HepG2 (cell line): ENCODE measurements around the gene KRTAP12-2. TPM values are rescaled to one million over a fixed set of nuclear protein-coding genes. Genes with fewer than 3 reads are reported as not detected.

Source experiments
- ATAC-seq: fragments of 200-7000 bp; cut with Tn5 transposase; 3 replicates; pipeline ENCODE4 v1.9.1; 2020; ENCODE audit warnings: mild to moderate bottlenecking, moderate library complexity
- BruUV-seq: library from RNA; stranded (reverse); fragments of 400-500 nt; replicated peaks from 2 replicates; lab custom pipeline; 2021; lab: Mats Ljungman, UMichigan
- CTCF ChIA-PET: fragments of 300-600 bp; formaldehyde crosslinking; extraction: SDS; loops from one replicate; lab custom pipeline; 2021; ENCODE audit warnings: low total read pairs, inconsistent platforms, low intra/inter-chr PET ratio; lab: Yijun Ruan, JAX
- POLR2A ChIA-PET: fragments of 350-600 bp; sonication (Branson Sonifier 250); formaldehyde crosslinking; loops from one replicate; lab custom pipeline; 2020; ENCODE audit warnings: antibody characterized with exemption, inconsistent platforms; lab: Yijun Ruan, JAX
- DNase-seq: peaks from one replicate; pipeline ENCODE4 v3.0.0-alpha.2; 2015; ENCODE audit warnings: low spot score
- FAIRE-seq: peaks from 3 replicates; lab custom pipeline; 2011; peaks lifted over from hg19 to GRCh38; lab: Jason Lieb, UNC
- H2AFZ ChIP-seq: one replicate; pipeline ENCODE4 v1.6.1; 2011; ENCODE audit warnings: low read length, inconsistent platforms
- H3K27ac ChIP-seq: fragments of 300-600 bp; 3 replicates; pipeline ENCODE4 v1.8.0; 2011; ENCODE audit warnings: mixed run types, mild to moderate bottlenecking, mixed read lengths, low read length, inconsistent platforms; ENCODE audit not compliant: insufficient read depth; ENCODE audit errors: extremely low read length
- H3K27me3 ChIP-seq, 2 experiments: fragments of 200-600 bp in 1 of 2; 2 replicates in 1 of 2; 3 replicates in 1 of 2; pipeline versions ENCODE4 v1.6.0 to v1.8.0; 2011; ENCODE audit warnings: low read length in 2 of 2, mild to moderate bottlenecking in 2 of 2, moderate library complexity in 2 of 2, inconsistent platforms in 1 of 2; ENCODE audit not compliant: insufficient read depth in 2 of 2, control insufficient read depth in 1 of 2
- H3K36me3 ChIP-seq, 2 experiments: fragments of 200-600 bp in 1 of 2; replicated peaks in 1 of 2; 2 replicates in 1 of 2; 3 replicates in 1 of 2; pipeline versions ENCODE4 v1.5.1 to v1.8.0; 2011; ENCODE audit warnings: low read length in 2 of 2, inconsistent platforms in 1 of 2; ENCODE audit not compliant: insufficient read depth in 2 of 2, control insufficient read depth in 1 of 2
- H3K4me1 ChIP-seq: 2 replicates; pipeline ENCODE4 v1.5.1; 2012; ENCODE audit warnings: low read length, inconsistent platforms; ENCODE audit not compliant: insufficient read depth
- H3K4me2 ChIP-seq: 2 replicates; pipeline ENCODE4 v1.6.0; 2011; ENCODE audit warnings: low read depth, low read length, inconsistent platforms
- H3K4me3 ChIP-seq, 3 experiments: fragments of 200-600 bp in 1 of 3; sonication (generic), shearing (Covaris generic) in 1 of 3; replicated peaks in 1 of 3; 2 replicates each; pipeline ENCODE4 v1.5.1; 2011 to 2016; ENCODE audit warnings: low read length in 3 of 3, inconsistent platforms in 2 of 3, low read depth in 2 of 3, mild to moderate bottlenecking in 2 of 3, control low read depth in 1 of 3, mixed read lengths in 1 of 3; ENCODE audit not compliant: insufficient read depth in 1 of 3
- H3K79me2 ChIP-seq: one replicate; pipeline ENCODE4 v1.6.1; 2011; ENCODE audit warnings: low read length, inconsistent platforms; ENCODE audit not compliant: insufficient read depth
- H3K9ac ChIP-seq: 2 replicates; pipeline ENCODE4 v1.6.0; 2011; ENCODE audit warnings: mild to moderate bottlenecking, low read depth, low read length, inconsistent platforms; ENCODE audit not compliant: insufficient read depth
- H3K9me3 ChIP-seq: 2 replicates; pipeline ENCODE4 v1.5.1; 2012; ENCODE audit warnings: mild to moderate bottlenecking, low read length
- H4K20me1 ChIP-seq: 2 replicates; pipeline ENCODE4 v1.6.0; 2011; ENCODE audit warnings: inconsistent platforms, mild to moderate bottlenecking, low read length, moderate library complexity; ENCODE audit not compliant: insufficient read depth
- KDM5B ChIP-seq: sonication (generic); formaldehyde crosslinking; IDR thresholded peaks from 2 replicates; pipeline ENCODE4 v1.4.0; 2020; ENCODE audit warnings: missing genetic modification reagents, mild to moderate bottlenecking, borderline replicate concordance
- TBX3 ChIP-seq: fragments of 450-650 bp; IDR thresholded peaks from 2 replicates; pipeline ENCODE4 v1.6.1; 2017; ENCODE audit warnings: antibody characterized with exemption, mild to moderate bottlenecking, inconsistent platforms, borderline replicate concordance
- THRA ChIP-seq: sonication (generic); formaldehyde crosslinking; IDR thresholded peaks from 2 replicates; pipeline ENCODE4 v1.4.0; 2020; ENCODE audit warnings: missing genetic modification reagents, borderline replicate concordance
- ZBTB33 ChIP-seq: sonication (generic); formaldehyde crosslinking; IDR thresholded peaks from 2 replicates; pipeline ENCODE4 v1.4.0; 2020; ENCODE audit warnings: missing genetic modification reagents
- ZC3H4 ChIP-seq: sonication (generic); formaldehyde crosslinking; IDR thresholded peaks from 2 replicates; pipeline ENCODE4 v1.4.0; 2020; ENCODE audit warnings: missing genetic modification reagents, borderline replicate concordance
- ZNF558 ChIP-seq: sonication (generic); formaldehyde crosslinking; IDR thresholded peaks from 2 replicates; pipeline ENCODE4 v1.9.0; 2022; ENCODE audit warnings: mild to moderate bottlenecking, missing genetic modification reagents, borderline replicate concordance
- ZNF607 ChIP-seq: sonication (generic); formaldehyde crosslinking; IDR thresholded peaks from 2 replicates; pipeline ENCODE4 v1.5.1; 2020; ENCODE audit warnings: missing genetic modification reagents, mild to moderate bottlenecking, borderline replicate concordance
- ZNF7 ChIP-seq: IDR thresholded peaks from 2 replicates; pipeline ENCODE4 v1.6.1; 2016; ENCODE audit warnings: missing biosample characterization, missing genetic modification reagents
- WGBS: methylation state at CpG from one replicate; pipeline ENCODE4 v1.1.6; 2017; ENCODE audit warnings: low lambda C conversion rate; 5-methylcytosine and 5-hydroxymethylcytosine counted together
- in situ Hi-C: cut with HindIII; loops from 2 replicates; pipeline ENCODE4 v1.10.0; 2017; ENCODE audit warnings: low pct_unique_long_range_greater_than_20kb; ENCODE audit not compliant: extremely low pct_ligation_motif_present
- intact Hi-C: fragments of 100-400 bp; cut with micrococcal nuclease; formaldehyde crosslinking; loops from one replicate; pipeline ENCODE4 v1.10.0; 2022; ENCODE audit not compliant: unreplicated experiment
- polyA plus RNA-seq, 8 experiments: library from polyadenylated mRNA; depleted of rRNA in 3 of 8; stranded (reverse) in 7 of 8; unstranded in 1 of 8; fragments of >200 nt; fragmentation: Illumina TruSeq in 4 of 8; extraction: Trizol in 4 of 8; gene quantifications; 2 replicates each; pipeline versions ENCODE4 v1.2.1 to v1.2.3, GENCODE V29; 2011 to 2016; ENCODE audit warnings: low read depth in 4 of 8, missing spikeins in 1 of 8, mixed read lengths in 1 of 8; ENCODE audit not compliant: insufficient read depth in 1 of 8
- total RNA-seq, 5 experiments: library from RNA; depleted of rRNA; stranded (reverse); fragments of >200 nt; fragmentation: Illumina TruSeq; extraction: Trizol; gene quantifications; 2 replicates each; pipeline ENCODE4 v1.2.3, GENCODE V29; 2016; ENCODE audit warnings: low read depth in 1 of 5

The KRTAP12-2 gene
- total and polyA plus RNA-seq, 2 of the 13 experiments (the other 11 are each of a cell fraction or from before 2014, with no cell fraction given): not detected

GRCh38 chr21:44670642-44671432, 4.1 kb upstream of the KRTAP12-2 start:
- Histone ChIP-seq H4K20me1 (no peaks in the 10 kb centered on the region), H3K4me1 (no peaks in the 10 kb centered on the region), H3K4me3 (no peak overlapping the region), H3K27me3 (peaks cover 0 to 3% of the 10 kb centered on the region in 2 experiments; a peak in 1 of 5 replicates), H3K9me3 (peaks cover 7% of the 10 kb centered on the region), H3K36me3 (no peaks in the 10 kb centered on the region)
- no TSS peak for BruUV-seq
- intact Hi-C loops: no loop called here
- CTCF ChIA-PET: no interaction called here
- in situ Hi-C loops: no loop called here
- DNase-seq (no peak), ATAC-seq (no peak)
- WGBS: no CpG with 5 or more reads among the region's 3 CpGs
- POLR2A ChIA-PET: no interaction called here
- TF ChIP-seq ZNF7 (CRISPR knock-in tag) (no peak), THRA (no peak), ZBTB33 (CRISPR knock-in tag) (no peak), ZNF607 (CRISPR knock-in tag) (no peak), ZC3H4 (no peak), TBX3 (no peak), ZNF558 (CRISPR knock-in tag) (no peak), KDM5B (no peak)
- TF ChIP-seq, all 625 proteins: peak for 0
- H2AFZ ChIP-seq: no peak overlapping the region
- no peak overlapping the region for H3K4me2 ChIP-seq
- FAIRE-seq: no peak
- H3K9ac ChIP-seq: no peak overlapping the region
- no peaks in the 10 kb centered on the region for H3K79me2 ChIP-seq
- no peak overlapping the region for H3K27ac ChIP-seq
